Neural crest cell (in vitro differentiated cells): Measurements from ENCODE around the gene CAPN8. TPM values are rescaled to one million over a fixed set of nuclear protein-coding genes. Genes with fewer than 3 reads are reported as not detected.

ENCODE experiments used
- DNase-seq: peaks from one replicate; pipeline ENCODE4 v3.0.0; 2021; ENCODE audit warnings: low read depth, mixed read lengths, low spot score
- H3K27ac Mint-ChIP-seq: one replicate; pipeline ENCODE4 v1.8.0; 2021; ENCODE audit warnings: mild to moderate bottlenecking, mixed read lengths; ENCODE audit not compliant: unreplicated experiment
- H3K27me3 Mint-ChIP-seq: 2 replicates; pipeline ENCODE4 v1.8.0; 2021; ENCODE audit warnings: low read depth, mild to moderate bottlenecking, mixed read lengths
- H3K36me3 Mint-ChIP-seq: 2 replicates; pipeline ENCODE4 v1.8.0; 2021; ENCODE audit warnings: low read depth, mild to moderate bottlenecking, mixed read lengths
- H3K4me1 Mint-ChIP-seq: 2 replicates; pipeline ENCODE4 v1.8.0; 2021; ENCODE audit warnings: mixed read lengths
- H3K4me3 Mint-ChIP-seq: one replicate; pipeline ENCODE4 v1.8.0; 2021; ENCODE audit warnings: mild to moderate bottlenecking, mixed read lengths
- H3K9me3 Mint-ChIP-seq: 2 replicates; pipeline ENCODE4 v1.8.0; 2021; ENCODE audit warnings: mixed read lengths
- total RNA-seq: library from RNA; stranded (reverse); gene quantifications from 2 replicates; pipeline ENCODE4 v1.2.1, GENCODE V29; 2021
- TF ChIP-seq, protein P1 (sequence below): fragments of 200-600 bp; sonication (generic); conservative IDR thresholded peaks from 2 replicates; pipeline ENCODE4 v1.5.0; 2021; ENCODE audit warnings: antibody characterized with exemption, mild to moderate bottlenecking

The CAPN8 gene
- total RNA-seq, 1 donor from 2014 or later, result not detected

DNA sequence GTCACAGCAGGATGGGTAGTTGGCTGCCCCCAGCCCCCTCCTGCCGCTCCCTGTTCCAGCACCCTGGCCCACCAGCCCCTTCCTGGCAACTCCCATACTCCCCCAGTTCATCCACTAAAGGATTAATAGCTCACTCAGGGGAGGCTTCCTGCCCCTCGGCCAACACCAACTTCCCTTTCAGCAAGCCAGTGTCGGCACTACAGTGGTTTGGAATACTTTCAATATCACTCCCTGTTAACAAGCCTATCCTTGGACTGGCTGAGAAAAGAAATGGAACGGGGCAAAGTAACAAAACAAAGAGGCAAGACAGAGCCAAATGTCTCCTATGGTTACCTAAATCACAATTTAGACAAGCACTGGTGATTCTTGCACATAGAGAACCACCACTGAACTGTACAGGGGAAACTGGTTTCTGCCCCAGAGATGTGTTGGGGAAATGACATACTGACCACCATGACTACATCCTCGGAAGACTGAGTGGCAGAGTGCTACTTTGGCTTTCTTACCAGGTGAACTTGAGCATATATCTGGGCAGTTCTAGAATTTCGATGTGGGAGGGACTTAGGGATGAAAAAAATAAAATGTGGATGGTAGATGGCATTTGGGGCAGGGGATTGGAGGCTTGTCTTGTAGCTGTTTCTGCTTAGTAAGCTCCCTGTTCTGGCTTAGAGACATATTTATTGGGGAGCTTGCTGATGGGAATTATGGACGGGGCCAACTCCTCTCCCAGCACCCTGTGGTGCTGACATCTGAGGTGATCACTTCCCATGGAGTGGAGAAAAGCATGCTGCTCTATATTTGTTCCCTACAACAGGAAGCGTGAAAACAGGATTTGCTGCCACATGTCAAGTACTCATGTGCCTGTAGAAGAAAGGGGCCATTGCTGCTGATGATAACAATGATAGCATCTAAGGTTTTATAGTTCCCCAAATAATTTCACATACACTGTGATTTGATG lies 39.7 kb upstream of the CAPN8 start:
- Mint-ChIP-seq H3K9me3 (no peaks in the 10 kb centered on the region), H3K36me3 (no peaks in the 10 kb centered on the region), H3K27me3 (no peaks in the 10 kb centered on the region), H3K27ac (no peak overlapping the region), H3K4me1 (peaks cover 17% of the 10 kb centered on the region), H3K4me3 (no peak overlapping the region)
- TF ChIP-seq, protein P1, sequence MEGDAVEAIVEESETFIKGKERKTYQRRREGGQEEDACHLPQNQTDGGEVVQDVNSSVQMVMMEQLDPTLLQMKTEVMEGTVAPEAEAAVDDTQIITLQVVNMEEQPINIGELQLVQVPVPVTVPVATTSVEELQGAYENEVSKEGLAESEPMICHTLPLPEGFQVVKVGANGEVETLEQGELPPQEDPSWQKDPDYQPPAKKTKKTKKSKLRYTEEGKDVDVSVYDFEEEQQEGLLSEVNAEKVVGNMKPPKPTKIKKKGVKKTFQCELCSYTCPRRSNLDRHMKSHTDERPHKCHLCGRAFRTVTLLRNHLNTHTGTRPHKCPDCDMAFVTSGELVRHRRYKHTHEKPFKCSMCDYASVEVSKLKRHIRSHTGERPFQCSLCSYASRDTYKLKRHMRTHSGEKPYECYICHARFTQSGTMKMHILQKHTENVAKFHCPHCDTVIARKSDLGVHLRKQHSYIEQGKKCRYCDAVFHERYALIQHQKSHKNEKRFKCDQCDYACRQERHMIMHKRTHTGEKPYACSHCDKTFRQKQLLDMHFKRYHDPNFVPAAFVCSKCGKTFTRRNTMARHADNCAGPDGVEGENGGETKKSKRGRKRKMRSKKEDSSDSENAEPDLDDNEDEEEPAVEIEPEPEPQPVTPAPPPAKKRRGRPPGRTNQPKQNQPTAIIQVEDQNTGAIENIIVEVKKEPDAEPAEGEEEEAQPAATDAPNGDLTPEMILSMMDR, result no peak
- DNase-seq, result no peak

DNA sequence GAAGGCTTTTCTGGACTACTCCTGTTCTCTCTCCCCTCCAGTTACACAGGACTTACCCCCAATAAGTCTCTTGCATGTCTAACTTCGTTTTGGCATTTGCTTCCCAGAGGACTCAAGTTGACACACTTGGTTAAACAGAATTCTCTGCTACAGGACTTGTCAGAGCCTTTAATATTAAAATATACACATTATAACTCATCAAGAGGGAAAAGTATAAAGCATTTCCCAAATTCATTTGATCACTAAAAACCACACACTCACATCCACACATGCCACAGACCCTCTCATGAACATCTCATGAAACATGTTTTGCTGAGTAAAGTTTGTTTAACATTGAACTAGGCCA lies 38.1 kb upstream of the CAPN8 start:
- H3K27me3 Mint-ChIP-seq, result no peaks in the 10 kb centered on the region
- no peak overlapping the region for H3K27ac Mint-ChIP-seq
- H3K4me3 Mint-ChIP-seq, result no peak overlapping the region
- no peaks in the 10 kb centered on the region for H3K36me3 Mint-ChIP-seq
- DNase-seq, result no peak
- peaks cover 17% of the 10 kb centered on the region for H3K4me1 Mint-ChIP-seq
- no peaks in the 10 kb centered on the region for H3K9me3 Mint-ChIP-seq
- TF ChIP-seq, protein P1, result no peak

DNA sequence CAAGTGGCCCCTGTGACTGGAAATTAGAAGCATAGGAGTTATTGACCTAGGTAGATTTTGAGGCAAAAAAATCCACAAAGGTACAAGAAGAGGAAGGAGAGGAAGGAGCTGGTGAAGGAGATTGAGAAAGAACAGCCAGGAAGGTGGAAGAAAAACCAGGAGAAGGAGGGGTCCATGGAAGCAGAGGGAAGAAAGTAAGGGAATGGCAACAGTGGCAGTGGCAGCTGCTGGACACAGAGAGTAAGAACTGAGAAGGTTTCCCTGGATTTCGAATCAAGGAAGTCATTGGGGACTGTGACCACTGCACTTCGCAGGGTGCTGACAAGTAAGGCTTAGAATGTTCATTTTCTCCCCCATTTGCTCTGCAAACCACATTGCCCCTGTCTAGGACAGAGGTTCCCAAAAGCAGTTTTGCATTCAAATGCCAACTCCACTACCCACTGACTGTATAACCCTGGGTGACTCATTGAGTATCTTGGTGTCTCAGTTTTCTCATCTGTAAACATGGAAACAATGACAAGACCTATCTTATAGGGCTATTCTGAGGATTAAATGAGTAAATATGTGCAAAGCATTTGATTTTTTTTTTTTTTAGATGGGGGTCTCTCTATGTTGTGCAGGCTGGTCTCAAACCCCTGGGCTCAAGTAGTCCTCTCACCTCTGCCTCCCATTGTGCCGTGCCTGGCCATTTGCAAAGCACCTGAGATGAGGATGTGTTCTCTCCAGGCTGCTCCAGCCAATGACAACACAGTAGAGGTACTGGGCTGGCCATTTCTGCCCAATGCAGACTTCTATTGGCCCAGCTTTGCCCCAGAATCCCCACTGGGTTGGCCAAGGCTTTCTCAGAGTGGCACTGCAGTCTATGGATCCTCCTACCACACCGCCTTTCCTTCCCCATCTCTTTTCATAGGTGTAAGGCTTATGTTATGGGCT lies 37.5 kb upstream of the CAPN8 start:
- no peak for DNase-seq
- Mint-ChIP-seq H3K36me3 (no peaks in the 10 kb centered on the region), H3K4me1 (peaks cover 19% of the 10 kb centered on the region), H3K27ac (no peak overlapping the region), H3K27me3 (no peaks in the 10 kb centered on the region), H3K4me3 (no peak overlapping the region), H3K9me3 (no peaks in the 10 kb centered on the region)
- TF ChIP-seq, protein P1, result no peak

DNA sequence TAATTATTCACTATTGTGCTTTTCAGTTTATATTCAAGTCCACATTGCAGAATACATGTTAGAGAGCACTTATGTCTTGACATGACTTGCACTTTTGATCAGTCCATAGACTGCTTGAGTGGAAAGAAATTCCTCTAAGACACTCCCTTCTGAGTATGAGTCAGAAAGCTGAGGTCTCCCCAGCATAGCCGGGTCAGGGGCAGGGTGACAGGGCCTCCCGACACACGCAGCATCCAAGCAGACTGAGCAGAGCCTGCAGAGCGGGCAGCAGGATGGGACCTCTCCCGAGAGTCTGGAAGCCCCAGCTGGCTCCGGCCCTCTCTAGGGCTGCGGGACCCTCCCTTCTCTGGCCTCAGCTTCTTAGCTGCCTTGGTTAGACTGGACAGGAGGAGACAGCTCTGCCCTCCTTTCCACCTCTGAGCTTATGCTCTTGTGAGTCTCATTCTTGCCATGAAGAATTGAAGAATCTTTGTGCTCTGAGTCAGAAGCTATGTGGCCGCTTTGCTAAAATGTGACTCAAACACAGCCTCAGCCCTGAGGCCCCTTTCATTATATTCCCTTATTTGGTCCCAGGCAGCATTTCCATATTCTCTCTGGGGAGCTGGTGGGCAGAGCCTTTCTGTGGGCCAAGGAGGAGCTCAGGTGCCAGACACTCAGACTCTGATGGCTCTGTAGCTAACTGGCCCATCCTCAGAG lies 35.6 kb upstream of the CAPN8 start:
- Mint-ChIP-seq H3K36me3 (no peaks in the 10 kb centered on the region), H3K4me1 (peaks cover 18% of the 10 kb centered on the region), H3K4me3 (no peak overlapping the region), H3K9me3 (no peaks in the 10 kb centered on the region), H3K27me3 (no peaks in the 10 kb centered on the region), H3K27ac (peak overlapping the region; percentile 80)
- peak; percentile 12 for DNase-seq
- TF ChIP-seq, protein P1, result no peak

DNA sequence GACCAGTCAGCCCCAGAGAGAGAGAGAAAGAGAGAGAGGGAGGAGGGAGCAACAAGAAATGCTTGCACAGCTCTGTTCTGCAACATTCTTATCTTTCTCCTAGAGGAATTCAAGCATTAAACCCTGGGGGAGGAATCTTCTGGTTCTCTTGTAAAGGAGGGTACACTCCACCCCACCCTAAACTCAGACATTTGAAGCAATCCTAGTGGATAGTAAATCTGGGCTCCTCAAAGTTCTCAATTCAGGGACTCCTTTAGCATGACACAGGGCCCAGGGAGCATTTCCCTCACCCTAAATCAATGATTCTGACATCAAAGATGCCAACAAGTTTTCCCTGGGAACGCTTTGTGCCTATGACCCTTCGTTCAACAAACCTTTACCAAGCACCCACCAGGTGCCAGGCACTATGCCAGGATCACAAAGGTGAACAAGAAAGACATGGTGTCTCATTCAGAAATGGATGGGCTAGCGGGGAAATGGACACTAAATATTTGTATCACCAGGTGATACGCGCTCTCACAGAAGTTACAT lies 35.0 kb upstream of the CAPN8 start:
- Mint-ChIP-seq H3K4me1 (peaks cover 18% of the 10 kb centered on the region), H3K4me3 (no peak overlapping the region), H3K27me3 (no peaks in the 10 kb centered on the region), H3K9me3 (no peaks in the 10 kb centered on the region), H3K36me3 (no peaks in the 10 kb centered on the region), H3K27ac (no peak overlapping the region)
- DNase-seq, result no peak
- TF ChIP-seq, protein P1, result no peak
